ENCODE results near the gene TNFRSF8.
A peak's percentile ranks its signal among the peaks of the same experiment; 100 is the strongest.

The TNFRSF8 gene

DNA sequence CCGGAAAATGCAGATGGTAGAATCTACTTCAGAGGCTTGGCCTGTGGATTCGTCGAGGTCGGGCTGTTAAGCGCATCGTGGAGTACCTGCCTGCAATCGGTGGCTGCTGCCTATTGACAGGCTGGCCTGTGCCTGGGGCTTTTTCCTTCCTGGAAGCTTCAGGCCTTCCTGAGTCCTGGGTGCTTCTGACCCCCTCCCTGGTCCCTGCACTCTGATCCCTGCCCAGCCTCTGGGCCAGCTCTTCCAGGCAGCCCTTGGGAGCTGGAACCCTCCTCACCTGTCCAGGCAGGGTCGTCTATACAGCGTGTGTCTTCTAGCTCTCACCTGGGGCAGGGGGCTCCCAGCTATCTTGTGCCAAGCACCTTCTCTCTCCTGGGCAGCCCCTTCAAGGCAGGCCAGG is 63.7 kb downstream of the TNFRSF8 start:
- TF ChIP-seq, protein P1, sequence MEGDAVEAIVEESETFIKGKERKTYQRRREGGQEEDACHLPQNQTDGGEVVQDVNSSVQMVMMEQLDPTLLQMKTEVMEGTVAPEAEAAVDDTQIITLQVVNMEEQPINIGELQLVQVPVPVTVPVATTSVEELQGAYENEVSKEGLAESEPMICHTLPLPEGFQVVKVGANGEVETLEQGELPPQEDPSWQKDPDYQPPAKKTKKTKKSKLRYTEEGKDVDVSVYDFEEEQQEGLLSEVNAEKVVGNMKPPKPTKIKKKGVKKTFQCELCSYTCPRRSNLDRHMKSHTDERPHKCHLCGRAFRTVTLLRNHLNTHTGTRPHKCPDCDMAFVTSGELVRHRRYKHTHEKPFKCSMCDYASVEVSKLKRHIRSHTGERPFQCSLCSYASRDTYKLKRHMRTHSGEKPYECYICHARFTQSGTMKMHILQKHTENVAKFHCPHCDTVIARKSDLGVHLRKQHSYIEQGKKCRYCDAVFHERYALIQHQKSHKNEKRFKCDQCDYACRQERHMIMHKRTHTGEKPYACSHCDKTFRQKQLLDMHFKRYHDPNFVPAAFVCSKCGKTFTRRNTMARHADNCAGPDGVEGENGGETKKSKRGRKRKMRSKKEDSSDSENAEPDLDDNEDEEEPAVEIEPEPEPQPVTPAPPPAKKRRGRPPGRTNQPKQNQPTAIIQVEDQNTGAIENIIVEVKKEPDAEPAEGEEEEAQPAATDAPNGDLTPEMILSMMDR (conservative IDR thresholded peaks at IDR 0.05; ENCODE audit: low read depth): no peak
- no peak overlapping the region for H3K27ac ChIP-seq
- CTCF ChIA-PET: interaction anchor here (0.5 to 4.0 kb wide), 4 partner anchors 11 to 83 kb away, joined by 3 to 63 read pairs (median 6); no protein-coding TSS in a partner anchor
- DNase-seq (ENCODE audit: low spot score): no peak
- POLR2A ChIA-PET (ENCODE audit: low non-redundant PET): no interaction called here

DNA sequence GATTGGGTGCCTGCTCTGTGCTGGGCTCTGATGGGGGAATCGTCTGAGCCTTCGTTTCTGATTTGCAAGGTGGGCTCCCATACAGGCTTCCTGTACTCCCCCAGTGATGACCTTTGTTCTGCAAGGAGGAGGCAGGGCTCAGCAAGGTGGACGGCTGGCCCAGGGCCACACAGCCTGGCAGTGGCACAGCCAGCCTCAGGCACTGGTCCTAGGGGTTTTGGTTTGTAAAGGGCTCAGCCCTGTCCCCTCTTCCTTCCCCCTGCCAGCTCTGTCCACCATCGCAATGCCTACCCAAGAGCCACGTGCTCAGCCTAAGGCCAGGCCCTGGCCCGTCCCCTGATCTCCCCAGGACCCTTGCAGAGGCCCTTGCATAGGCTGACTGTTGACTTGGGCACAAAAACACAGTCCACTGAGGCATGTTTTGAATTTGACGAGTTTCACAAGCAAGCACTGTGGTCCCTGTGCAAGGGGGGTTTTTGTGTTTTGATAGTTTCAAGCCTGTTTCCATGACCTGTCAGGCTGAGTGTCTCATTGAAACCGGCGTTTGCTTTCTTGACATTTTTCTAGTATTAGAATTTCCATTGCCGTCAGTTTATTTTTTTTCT is 64.2 kb downstream of the TNFRSF8 start:
- H3K27ac ChIP-seq: no peak overlapping the region
- no peak for DNase-seq (ENCODE audit: low spot score)
- TF ChIP-seq, protein P1 (conservative IDR thresholded peaks at IDR 0.05; ENCODE audit: low read depth): no peak
- ChIA-PET CTCF (interaction anchor here (0.5 to 4.0 kb wide), 4 partner anchors 11 to 82 kb away, joined by 3 to 63 read pairs (median 6); no protein-coding TSS in a partner anchor), POLR2A (ENCODE audit: low non-redundant PET) (no interaction called here)

DNA sequence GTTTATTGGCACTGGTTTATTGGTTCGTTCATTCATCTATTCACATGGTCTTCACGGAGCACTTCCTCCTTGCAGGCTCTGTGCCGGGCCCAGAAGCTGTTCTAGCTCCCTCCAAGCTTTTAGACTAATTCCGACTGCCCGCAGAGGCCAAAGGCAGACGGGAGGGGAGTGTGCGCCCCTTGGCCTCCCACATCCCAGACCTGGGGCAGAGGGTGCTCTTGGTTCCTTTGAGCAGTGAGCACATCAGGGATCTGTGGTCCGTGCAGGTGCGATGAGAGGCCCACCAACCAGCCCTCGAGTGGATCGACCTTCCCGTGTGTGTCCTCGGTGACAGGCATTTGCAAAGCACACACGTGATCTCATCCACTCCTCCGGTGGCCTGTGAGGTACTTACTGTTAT is 65.0 kb downstream of the TNFRSF8 start:
- no peak overlapping the region for H3K27ac ChIP-seq
- TF ChIP-seq, protein P1 (conservative IDR thresholded peaks at IDR 0.05; ENCODE audit: low read depth): no peak
- no peak for DNase-seq (ENCODE audit: low spot score)
- CTCF ChIA-PET: interaction anchor here (0.6 kb wide), 1 partner anchor 71 kb away, joined by 3 read pairs; no protein-coding TSS in a partner anchor
- POLR2A ChIA-PET (ENCODE audit: low non-redundant PET): no interaction called here

DNA sequence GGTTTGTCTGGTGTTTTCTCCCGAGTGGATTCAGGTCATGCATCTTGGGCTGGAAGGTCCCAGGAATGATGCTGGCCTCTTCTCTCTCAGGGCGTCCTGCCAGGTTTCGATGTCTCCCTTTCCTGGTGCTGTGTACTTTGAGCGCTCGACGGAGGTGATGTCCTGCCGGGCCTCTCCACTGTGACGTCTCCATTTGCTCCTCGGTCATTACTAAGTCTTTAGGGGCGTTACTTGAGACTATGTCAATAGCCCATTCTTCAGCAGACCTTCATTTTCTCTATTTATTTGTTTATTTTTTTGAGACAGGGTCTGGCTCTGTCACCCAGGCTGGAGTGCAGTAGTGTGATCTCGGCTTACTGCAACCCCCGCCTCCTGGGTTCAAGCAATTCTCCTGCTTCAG is 66.5 kb downstream of the TNFRSF8 start:
- no peak for DNase-seq (ENCODE audit: low spot score)
- ChIA-PET POLR2A (ENCODE audit: low non-redundant PET) (no interaction called here), CTCF (no interaction called here)
- no peak overlapping the region for H3K27ac ChIP-seq
- TF ChIP-seq, protein P1 (conservative IDR thresholded peaks at IDR 0.05; ENCODE audit: low read depth): no peak

DNA sequence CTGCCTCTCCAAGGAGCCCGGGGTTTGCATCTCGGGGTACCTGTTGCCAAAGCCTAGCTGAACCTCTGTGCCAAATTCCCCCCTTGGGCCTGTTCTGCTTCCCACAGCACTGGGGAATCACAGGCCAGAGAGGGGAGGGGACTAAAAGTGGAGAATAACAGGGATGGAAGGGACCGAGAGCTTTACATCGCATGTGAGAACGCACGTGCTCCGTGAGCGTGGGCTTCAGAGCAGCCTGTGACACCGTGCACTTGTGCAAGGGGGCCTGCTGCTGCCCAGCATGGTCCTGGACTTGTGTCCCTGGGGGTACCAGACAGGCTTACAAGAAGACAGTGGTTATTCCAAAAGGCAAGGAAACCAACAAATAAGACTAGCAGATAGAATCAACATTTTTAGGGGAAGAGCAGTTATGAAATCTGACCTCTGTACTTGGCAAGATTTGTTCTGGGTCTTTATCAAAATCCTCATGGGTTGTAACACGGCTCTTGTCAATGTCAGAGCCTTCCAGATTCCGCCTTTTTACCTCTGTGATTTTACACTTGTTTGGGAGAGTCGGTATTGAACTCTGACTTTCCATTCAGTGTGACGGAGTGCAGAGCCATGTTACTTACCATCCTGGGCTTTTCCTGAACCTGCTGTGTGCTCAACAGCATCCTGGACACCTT is 67.5 kb downstream of the TNFRSF8 start:
- H3K27ac ChIP-seq: no peak overlapping the region
- TF ChIP-seq, protein P1 (conservative IDR thresholded peaks at IDR 0.05; ENCODE audit: low read depth): no peak
- CTCF ChIA-PET: interaction anchor here (0.6 kb wide), 2 partner anchors 528 to 1628 kb away, joined by 3 to 4 read pairs; no protein-coding TSS in a partner anchor
- POLR2A ChIA-PET (ENCODE audit: low non-redundant PET): no interaction called here
- no peak for DNase-seq (ENCODE audit: low spot score)

DNA sequence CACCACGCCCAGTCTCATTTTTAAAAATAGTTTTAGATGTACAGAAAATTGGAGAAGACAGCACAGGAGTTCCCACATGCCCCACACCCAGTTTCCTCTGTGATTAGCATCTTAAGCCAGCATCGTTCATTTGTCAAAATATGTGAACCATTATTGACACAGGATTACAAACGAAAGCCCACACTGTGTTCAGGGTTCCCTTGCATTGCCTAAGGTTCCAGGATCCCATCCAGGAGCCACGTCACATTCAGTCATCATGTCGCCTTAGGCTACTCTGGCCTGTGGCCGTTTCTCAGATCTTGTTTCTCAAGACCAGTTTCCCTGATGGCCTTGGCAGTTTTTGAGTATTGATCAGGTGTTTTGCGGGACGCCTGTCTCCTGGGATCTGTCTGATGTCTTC is 69.0 kb downstream of the TNFRSF8 start:
- TF ChIP-seq, protein P1 (conservative IDR thresholded peaks at IDR 0.05; ENCODE audit: low read depth): no peak
- ChIA-PET POLR2A (ENCODE audit: low non-redundant PET) (no interaction called here), CTCF (no interaction called here)
- peak; percentile 81 for DNase-seq (ENCODE audit: low spot score)
- peak overlapping the region; percentile 83 for H3K27ac ChIP-seq

All from RWPE1 (cell line).